ENCODE data around the gene COL6A5. TPM values are rescaled to one million over a fixed set of nuclear protein-coding genes. Genes with fewer than 3 reads are reported as not detected.

The COL6A5 gene
- total and polyA plus RNA-seq, 2 donors (not counting 3 experiments of a cell fraction or from before 2014, with no cell fraction given): not detected

DNA sequence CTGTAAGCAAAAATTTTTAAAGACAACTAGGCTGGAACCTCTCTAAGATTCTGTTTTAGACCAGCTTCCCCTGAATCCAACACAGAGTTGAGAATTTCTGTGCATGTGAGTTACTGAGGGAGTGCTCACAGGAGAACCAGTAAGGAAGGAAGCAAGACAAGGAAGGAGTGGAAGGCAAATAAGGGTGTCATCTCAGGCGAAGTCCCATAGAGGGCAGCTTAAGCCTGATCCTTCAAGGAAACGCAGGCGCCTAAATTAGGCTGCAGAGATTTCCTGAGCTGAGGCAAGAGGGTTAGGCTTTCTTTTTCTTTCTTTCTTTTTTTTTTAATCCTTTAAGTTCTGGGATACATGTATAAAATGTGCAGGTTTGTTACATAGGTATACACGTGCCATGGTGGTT lies 135.3 kb downstream of the COL6A5 start:
- Histone ChIP-seq H3K79me2 (ENCODE audit: control insufficient read depth, insufficient read depth, low read length) (no peaks in the 10 kb centered on the region), H3K4me3 (replicated peaks in 1 of 3; ENCODE audit: insufficient read depth in 1 of 3, low read depth in 1 of 3, low read length in 3 of 3) (no peak overlapping the region), H3K27me3 (ENCODE audit: control insufficient read depth in 2 of 2, insufficient read depth in 2 of 2, low read length in 2 of 2) (no peaks in the 10 kb centered on the region), H3K9me1 (replicated peaks; ENCODE audit: control insufficient read depth, extremely low read depth, insufficient read depth, low read length) (no peaks in the 10 kb centered on the region), H3K9ac (replicated peaks; ENCODE audit: extremely low read depth, insufficient read depth, low read length) (no peak overlapping the region), H3K36me3 (ENCODE audit: control insufficient read depth in 2 of 2, extremely low read depth in 1 of 2, insufficient read depth in 2 of 2, low read length in 2 of 2) (no peaks in the 10 kb centered on the region), H3K4me1 (ENCODE audit: control insufficient read depth, extremely low read depth, insufficient read depth, low read length) (no peaks in the 10 kb centered on the region), H3K27ac (ENCODE audit: insufficient read depth, low read depth, low read length) (no peak overlapping the region), H3K4me2 (ENCODE audit: insufficient read depth, low read length) (no peak overlapping the region), H2AFZ (ENCODE audit: low read depth, low read length) (no peak overlapping the region), H3K9me3 (replicated peaks; ENCODE audit: control insufficient read depth, insufficient read depth, low read length) (no peaks in the 10 kb centered on the region), H4K20me1 (replicated peaks; ENCODE audit: control insufficient read depth, extremely low read depth, insufficient read depth, low read length) (no peaks in the 10 kb centered on the region)
- intact Hi-C loops (cut with micrococcal nuclease) (no loop called here), dilution Hi-C loops (cut with MboI; ENCODE audit: extremely low pct_ligation_motif_present, low sequenced_read_pairs) (no loop called here)
- DNase-seq (ENCODE audit: low read depth, low spot score): no peak
- FAIRE-seq: no peak
- CTCF ChIA-PET: no interaction called here
- BruUV-seq (replicated peaks): no TSS peak
- no peak for TF ChIP-seq EZH2 (IDR thresholded peaks at IDR 0.05; ENCODE audit: borderline replicate concordance, low read depth, low read length, severe bottlenecking)
- TF ChIP-seq, protein P1, sequence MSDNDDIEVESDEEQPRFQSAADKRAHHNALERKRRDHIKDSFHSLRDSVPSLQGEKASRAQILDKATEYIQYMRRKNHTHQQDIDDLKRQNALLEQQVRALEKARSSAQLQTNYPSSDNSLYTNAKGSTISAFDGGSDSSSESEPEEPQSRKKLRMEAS (IDR thresholded peaks at IDR 0.05; ENCODE audit: insufficient read depth, insufficient read length): no peak
- no peak for TF ChIP-seq CTCF (IDR thresholded peaks at IDR 0.05; ENCODE audit: extremely low read depth in 1 of 2, insufficient read depth in 1 of 2, low read depth in 1 of 2, low read length in 2 of 2)
- no peak for TF ChIP-seq JUN (IDR thresholded peaks at IDR 0.05; ENCODE audit: borderline replicate concordance, insufficient read depth, insufficient read length, low read depth)
- TF ChIP-seq FOS (IDR thresholded peaks at IDR 0.05; ENCODE audit: borderline replicate concordance, insufficient read depth, low read length): no peak
- TF ChIP-seq GATA2 (IDR thresholded peaks at IDR 0.05; ENCODE audit: insufficient read depth, insufficient read length, low read depth, low read length): no peak
- TF ChIP-seq POLR2A (IDR thresholded peaks at IDR 0.05; ENCODE audit: low read depth, low read length): no peak
- no peak for TF ChIP-seq MYC (IDR thresholded peaks at IDR 0.05; ENCODE audit: low read depth, low read length)
- no peak for TF ChIP-seq POLR2AphosphoS5 (IDR thresholded peaks at IDR 0.05; ENCODE audit: insufficient read depth, low read depth, low read length)
- POLR2A ChIA-PET: no interaction called here

All from endothelial cell of umbilical vein (primary cell).